Measurements from ENCODE around the gene LPCAT1.

Gene LPCAT1

DNA sequence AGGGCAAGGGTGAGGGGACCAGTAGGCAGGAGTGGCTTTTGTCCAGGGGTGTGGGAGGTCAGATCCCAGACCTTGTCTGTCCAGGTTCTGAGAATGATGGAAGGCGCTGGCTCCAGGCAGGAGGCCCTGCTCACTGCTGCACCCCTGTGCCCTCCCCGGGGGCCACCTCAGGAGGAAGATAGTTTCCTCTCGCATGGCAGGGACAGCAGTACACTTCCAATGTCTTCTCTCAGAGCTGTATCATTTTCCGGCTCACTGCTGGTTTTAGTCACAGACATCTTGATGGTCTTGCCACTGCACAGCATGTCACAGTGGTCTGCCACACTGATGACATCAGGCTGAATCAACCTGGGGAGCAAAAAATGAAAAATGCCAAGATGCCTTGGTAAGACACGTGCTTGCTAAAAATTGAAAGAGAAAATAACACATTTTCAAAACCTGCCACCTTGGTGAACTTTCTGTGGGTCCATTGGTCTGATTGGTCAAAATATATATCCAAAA, 75.2 kb downstream of the LPCAT1 start:
- no peak overlapping the region for H3K4me3 ChIP-seq (replicated peaks; ENCODE audit: low read depth, low read length)
- no peak for DNase-seq (ENCODE audit: low read depth)
- TF ChIP-seq, protein P1, sequence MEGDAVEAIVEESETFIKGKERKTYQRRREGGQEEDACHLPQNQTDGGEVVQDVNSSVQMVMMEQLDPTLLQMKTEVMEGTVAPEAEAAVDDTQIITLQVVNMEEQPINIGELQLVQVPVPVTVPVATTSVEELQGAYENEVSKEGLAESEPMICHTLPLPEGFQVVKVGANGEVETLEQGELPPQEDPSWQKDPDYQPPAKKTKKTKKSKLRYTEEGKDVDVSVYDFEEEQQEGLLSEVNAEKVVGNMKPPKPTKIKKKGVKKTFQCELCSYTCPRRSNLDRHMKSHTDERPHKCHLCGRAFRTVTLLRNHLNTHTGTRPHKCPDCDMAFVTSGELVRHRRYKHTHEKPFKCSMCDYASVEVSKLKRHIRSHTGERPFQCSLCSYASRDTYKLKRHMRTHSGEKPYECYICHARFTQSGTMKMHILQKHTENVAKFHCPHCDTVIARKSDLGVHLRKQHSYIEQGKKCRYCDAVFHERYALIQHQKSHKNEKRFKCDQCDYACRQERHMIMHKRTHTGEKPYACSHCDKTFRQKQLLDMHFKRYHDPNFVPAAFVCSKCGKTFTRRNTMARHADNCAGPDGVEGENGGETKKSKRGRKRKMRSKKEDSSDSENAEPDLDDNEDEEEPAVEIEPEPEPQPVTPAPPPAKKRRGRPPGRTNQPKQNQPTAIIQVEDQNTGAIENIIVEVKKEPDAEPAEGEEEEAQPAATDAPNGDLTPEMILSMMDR (IDR thresholded peaks at IDR 0.05; ENCODE audit: low read length, missing control alignments) = no peak

DNA sequence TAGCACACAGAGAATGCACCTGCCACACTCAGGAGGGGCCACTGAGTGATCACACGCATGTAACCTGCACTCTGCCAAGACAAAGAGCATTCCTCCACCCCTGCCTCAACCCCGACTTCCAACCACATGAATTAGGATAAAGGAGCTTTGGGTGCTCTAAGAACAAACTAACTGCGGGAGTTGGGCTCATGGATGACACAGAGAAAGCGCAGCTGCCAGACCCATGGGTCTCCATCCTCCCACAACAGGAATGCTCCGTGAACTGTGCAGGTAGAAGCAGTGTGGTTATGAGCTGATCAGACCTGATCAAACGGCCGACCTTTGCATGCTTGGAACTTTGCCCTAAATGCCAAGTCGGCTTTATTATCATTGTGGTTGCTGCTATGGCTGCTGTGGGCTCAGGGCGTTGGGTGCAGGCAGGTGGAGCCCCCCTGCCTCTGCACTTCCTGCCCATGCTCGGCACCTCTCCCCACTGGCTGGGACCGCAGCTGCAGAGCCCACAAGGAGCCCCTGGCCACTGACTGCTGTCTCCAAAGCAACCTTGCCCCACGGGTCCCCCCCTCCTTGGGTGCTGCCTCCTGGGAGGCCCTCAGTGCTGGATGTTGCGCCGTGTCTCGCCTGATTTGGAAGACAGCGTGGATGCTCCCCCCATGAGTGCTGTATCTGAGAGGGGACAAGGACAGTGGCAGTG, 75.9 kb downstream of the LPCAT1 start:
- no peak overlapping the region for H3K4me3 ChIP-seq (replicated peaks; ENCODE audit: low read depth, low read length)
- TF ChIP-seq, protein P1 (IDR thresholded peaks at IDR 0.05; ENCODE audit: low read length, missing control alignments) = no peak
- DNase-seq (ENCODE audit: low read depth) = no peak

GRCh38 chr5:1446602-1447343, 77.0 kb downstream of the LPCAT1 start:
- TF ChIP-seq, protein P1 (IDR thresholded peaks at IDR 0.05; ENCODE audit: low read length, missing control alignments) = no peak

GRCh38 chr5:1445689-1446601, 77.8 kb downstream of the LPCAT1 start:
- DNase-seq (ENCODE audit: low read depth) = no peak
- H3K4me3 ChIP-seq (replicated peaks; ENCODE audit: low read depth, low read length) = no peak overlapping the region
- TF ChIP-seq, protein P1 (IDR thresholded peaks at IDR 0.05; ENCODE audit: low read length, missing control alignments) = no peak

More at GRCh38 chr5:1446602-1447343, 77.0 kb downstream of the LPCAT1 start:
- no peak for DNase-seq (ENCODE audit: low read depth)
- H3K4me3 ChIP-seq (replicated peaks; ENCODE audit: low read depth, low read length) = no peak overlapping the region

DNA sequence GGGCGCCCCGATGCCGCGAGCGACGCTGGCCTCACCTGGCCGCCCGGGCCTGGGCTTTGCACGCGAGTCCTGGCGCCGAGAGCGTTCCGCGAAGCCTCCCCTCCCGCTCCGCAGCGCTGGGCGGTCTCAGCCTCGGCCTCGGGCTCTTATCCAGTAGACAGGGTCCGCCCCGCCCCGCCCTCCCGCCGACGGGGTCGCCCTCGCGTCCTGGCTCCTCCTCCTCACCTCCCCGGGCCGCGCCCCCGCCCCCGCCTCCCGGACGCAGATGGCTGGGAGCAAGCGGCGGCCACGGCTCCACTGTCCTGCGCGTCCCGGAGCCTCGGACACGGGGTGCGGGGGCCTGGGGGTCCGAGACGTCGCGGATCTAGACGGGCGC, 78.5 kb downstream of the LPCAT1 start, which contains the start of gene SLC6A3:
SLC6A3 (minus strand) TSS at position 128 of the 376 bp plus-strand sequence. CDS start 2,243 bp downstream, outside the sequence.
- DNase-seq (ENCODE audit: low read depth) = peak; percentile 20
- H3K4me3 ChIP-seq (replicated peaks; ENCODE audit: low read depth, low read length) = no peak within 1 kb of the TSS
- TF ChIP-seq, protein P1 (IDR thresholded peaks at IDR 0.05; ENCODE audit: low read length, missing control alignments) = no peak

GRCh38 chr5:1444361-1445189, 79.2 kb downstream of the LPCAT1 start:
- TF ChIP-seq, protein P1 (IDR thresholded peaks at IDR 0.05; ENCODE audit: low read length, missing control alignments) = no peak
- H3K4me3 ChIP-seq (replicated peaks; ENCODE audit: low read depth, low read length) = no peak overlapping the region
- no peak for DNase-seq (ENCODE audit: low read depth)
